ENCODE data around the gene TPBGL.

- TF ChIP-seq CTCF (conservative IDR thresholded peaks at IDR 0.05) (no peak), EZH2 (IDR thresholded peaks at IDR 0.05; ENCODE audit: low read depth) (no peak)
Observed at GRCh38 chr11:75230621-75231020, 10.0 kb upstream of the TPBGL start.

Data from PC-9 (cell line).